ENCODE measurements around the gene SPEF1. TPM values are rescaled to one million over a fixed set of nuclear protein-coding genes. Genes with fewer than 3 reads are reported as not detected.

SPEF1 gene
- total RNA-seq, 3 donors from 2014 or later = 0.19 TPM; not detected in 2

DNA sequence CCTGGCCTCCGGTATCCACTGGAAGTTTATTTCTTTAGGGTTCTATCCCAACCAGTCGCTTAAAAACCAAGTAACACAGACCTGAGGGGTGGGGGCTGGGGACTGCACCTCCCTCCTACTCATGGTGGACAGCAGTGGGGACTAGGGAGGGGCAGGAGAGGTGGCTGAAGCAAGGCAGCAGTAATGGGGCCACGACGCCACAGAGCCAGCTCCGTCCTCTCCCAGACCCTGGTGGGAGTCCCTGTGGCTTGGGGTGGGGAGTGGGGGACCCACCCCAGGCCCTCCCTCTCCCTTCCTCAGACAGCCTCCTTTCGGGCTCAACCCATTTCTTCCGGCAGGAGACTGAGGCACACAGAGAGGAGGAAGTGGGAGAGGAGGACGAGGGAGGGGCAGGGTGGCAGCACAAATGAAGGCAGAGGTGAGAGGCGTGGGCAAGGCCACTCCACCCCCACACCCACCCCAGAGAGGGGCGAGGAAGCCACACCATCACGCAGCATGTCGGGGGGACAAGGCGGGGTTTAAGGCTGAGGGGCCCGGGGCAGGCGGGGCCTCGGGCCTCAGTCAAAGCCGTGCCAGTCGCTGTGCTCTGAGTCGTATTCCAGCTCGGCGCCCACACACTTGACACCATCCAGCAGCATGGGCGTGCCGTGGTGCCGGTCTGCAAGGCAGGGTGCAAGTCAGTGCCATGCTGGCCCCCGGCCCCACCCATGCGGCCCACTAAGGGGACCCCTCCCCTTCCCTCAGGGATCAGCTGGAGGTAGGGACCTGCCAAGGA is 27.6 kb downstream of the SPEF1 start:
- no peak for TF ChIP-seq CTCF (IDR thresholded peaks at IDR 0.05)
- intact Hi-C loops (cut with DNase I, micrococcal nuclease) = no loop called here

DNA sequence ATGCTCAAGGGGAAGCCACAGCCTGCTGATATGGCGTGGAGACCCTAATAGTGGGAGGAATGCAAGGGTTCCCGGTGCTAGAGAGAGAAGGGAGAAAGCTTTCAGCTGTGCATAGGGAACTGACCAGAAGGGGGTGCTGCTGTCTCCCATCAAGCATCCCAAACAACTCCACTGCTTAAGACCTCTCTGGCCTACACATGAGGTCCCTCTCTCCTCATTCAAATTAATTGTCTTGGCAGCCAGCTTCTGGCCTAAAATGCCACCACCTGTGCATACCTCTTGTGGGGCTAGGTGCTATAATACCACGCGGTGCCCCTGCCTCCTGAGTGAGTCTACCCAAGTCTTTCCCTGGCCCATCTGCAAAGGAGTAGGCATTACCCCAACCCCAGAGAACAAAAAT is 28.1 kb downstream of the SPEF1 start:
- TF ChIP-seq CTCF (IDR thresholded peaks at IDR 0.05) = peak; percentile 39
- intact Hi-C loops (cut with DNase I, micrococcal nuclease) = no loop called here
- no peaks in the 10 kb centered on the region for H3K36me3 ChIP-seq (ENCODE audit: low read depth)

More for the DNA sequence above, 27.6 kb downstream of the SPEF1 start:
- H3K4me3 ChIP-seq = no peak overlapping the region
- peaks cover 7% of the 10 kb centered on the region for H3K4me1 ChIP-seq (ENCODE audit: low read depth)
- no peak for ATAC-seq
- no peaks in the 10 kb centered on the region for H3K9me3 ChIP-seq
- no peak for DNase-seq
- no peaks in the 10 kb centered on the region for H3K36me3 ChIP-seq (ENCODE audit: low read depth)

DNA sequence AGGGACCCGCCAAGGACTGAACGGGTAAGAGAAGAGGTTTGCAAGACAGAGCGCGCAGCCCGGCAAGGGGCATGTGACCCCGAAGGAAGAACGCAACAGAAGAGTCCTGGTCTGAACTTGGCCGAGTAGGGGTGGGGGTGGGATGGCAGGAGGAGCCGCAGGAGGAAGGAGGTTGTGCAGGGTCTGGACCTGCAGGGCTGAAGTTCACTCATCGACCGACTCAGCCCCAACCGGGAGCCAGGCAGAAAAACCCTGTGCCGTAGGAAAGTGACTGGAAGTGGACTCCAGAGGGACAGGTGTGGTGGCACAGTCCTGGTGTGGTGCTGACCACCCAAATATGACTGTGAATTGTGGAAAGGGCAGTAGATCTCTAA is 28.9 kb downstream of the SPEF1 start:
- H3K9me3 ChIP-seq = no peaks in the 10 kb centered on the region
- DNase-seq (no peak), ATAC-seq (no peak)
- no peak overlapping the region for H3K4me3 ChIP-seq
- H3K4me1 ChIP-seq (ENCODE audit: low read depth) = peaks cover 7% of the 10 kb centered on the region
- intact Hi-C loops (cut with DNase I, micrococcal nuclease) = no loop called here
- H3K36me3 ChIP-seq (ENCODE audit: low read depth) = no peaks in the 10 kb centered on the region
- no peak for TF ChIP-seq CTCF (IDR thresholded peaks at IDR 0.05)

More for the DNA sequence above, 28.1 kb downstream of the SPEF1 start:
- DNase-seq (peak in 2 of 3 donors; percentile 60 to 89), ATAC-seq (peak; percentile 71)
- H3K4me3 ChIP-seq = no peak overlapping the region
- peaks cover 7% of the 10 kb centered on the region for H3K4me1 ChIP-seq (ENCODE audit: low read depth)
- H3K9me3 ChIP-seq = no peaks in the 10 kb centered on the region

DNA sequence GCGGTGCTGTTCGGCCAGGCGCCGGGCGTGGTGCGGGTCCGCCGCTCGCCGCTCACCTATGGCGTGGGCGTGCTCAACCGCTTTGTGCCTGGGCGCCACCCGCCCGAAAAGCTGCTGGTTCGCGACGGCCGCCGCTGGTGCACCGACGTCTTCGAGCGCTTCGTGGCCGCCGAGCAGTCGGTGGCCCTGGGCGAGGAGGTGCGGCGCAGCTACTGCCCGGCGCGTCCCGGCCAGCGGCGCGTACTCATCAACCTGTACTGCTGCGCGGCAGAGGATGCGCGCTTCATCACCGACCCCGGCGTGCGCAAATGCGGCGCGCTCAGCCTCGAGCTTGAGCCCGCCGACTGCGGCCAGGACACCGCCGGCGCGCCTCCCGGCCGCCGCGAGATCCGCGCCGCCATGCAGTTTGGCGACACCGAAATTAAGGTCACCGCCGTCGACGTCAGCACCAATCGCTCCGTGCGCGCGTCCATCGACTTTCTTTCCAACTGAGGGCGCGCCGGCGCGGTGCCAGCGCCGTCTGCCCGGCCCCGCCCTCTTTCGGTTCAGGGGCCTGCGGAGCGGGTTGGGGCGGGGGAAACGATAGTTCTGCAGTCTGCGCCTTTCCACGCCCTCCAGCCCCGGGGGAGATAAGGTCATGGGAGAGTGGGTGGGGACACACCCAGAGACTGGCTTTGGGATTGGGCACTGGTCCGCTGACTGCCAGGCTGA is 29.4 kb downstream of the SPEF1 start:
- DNase-seq = peak; percentile 70 to 80 (median 74)
- intact Hi-C loops (cut with DNase I, micrococcal nuclease) = no loop called here
- Histone ChIP-seq H3K9me3 (no peaks in the 10 kb centered on the region), H3K36me3 (ENCODE audit: low read depth) (no peaks in the 10 kb centered on the region), H3K4me3 (no peak overlapping the region), H3K4me1 (ENCODE audit: low read depth) (peaks cover 7% of the 10 kb centered on the region)
- no peak for TF ChIP-seq CTCF (IDR thresholded peaks at IDR 0.05)
- ATAC-seq = peak; percentile 60

- TF ChIP-seq CTCF (IDR thresholded peaks at IDR 0.05) = no peak
- no peaks in the 10 kb centered on the region for H3K36me3 ChIP-seq (ENCODE audit: low read depth)
- intact Hi-C loops (cut with DNase I, micrococcal nuclease) = no loop called here
- no peak for ATAC-seq
- H3K4me1 ChIP-seq (ENCODE audit: low read depth) = peaks cover 7% of the 10 kb centered on the region
- no peak for DNase-seq
- no peak overlapping the region for H3K4me3 ChIP-seq
- no peaks in the 10 kb centered on the region for H3K9me3 ChIP-seq
Observed at GRCh38 chr20:3751305-3751674, 30.0 kb downstream of the SPEF1 start.
